HG03039 (cell line): ENCODE results near the gene PITRM1.

Source experiments
- ATAC-seq: cut with Tn5 transposase; IDR thresholded peaks from one replicate; pipeline ENCODE4 v1.9.1; 2021; ENCODE audit warnings: mild to moderate bottlenecking, moderate library complexity; ENCODE audit not compliant: unreplicated experiment

PITRM1 gene

DNA sequence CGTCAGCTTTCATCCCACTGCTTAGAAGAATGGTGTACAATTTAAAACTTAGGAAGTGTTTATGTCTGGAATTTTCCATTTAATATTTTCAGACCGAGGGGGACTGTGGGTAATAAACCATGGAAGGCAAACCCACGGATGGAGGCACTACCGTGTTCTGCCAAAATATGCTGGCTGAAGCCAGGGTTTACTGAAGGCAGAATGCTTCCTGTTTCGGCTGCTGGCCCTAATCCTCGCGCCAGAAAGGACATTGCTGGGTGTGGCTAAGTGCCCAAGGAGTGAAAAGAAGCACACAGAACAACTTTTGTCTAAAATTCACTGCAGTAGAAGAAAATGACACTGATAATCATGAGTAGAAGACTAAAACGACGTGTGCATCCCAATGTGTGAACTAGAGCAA is 32.3 kb downstream of the PITRM1 start:
- no peak for ATAC-seq

DNA sequence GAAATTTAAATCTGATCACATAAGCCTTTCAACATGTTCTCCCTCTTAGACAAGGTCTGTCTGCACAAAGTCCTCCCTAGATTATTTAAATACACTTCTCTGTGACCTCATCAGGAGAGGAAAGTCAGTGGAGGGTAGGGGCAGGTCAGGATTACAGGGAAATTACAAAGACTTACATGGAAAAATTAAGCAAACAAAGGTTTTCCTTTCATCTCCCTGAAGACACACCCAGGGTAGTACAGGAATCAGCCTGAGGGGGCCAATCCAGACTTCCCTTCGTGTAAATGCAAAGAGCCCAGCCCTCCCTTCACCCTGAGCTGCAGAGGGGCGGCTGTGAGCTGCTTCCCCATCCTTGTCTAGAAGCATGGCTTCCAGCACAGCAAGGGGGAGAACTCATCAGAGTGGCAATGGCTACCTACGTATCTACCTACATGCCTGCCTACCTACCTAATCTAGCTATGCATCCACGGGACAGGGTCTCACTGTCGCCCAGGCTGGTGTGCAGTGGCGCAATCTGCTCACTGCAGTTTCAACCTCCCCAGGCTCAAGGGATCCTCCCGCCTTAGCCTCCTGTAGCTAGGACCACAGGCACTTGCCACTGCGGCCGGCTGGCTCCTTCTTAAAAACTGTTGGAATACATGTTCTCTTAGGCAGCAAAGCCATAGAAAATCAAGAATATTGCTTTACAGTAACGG is 33.2 kb downstream of the PITRM1 start:
- ATAC-seq, result no peak

DNA sequence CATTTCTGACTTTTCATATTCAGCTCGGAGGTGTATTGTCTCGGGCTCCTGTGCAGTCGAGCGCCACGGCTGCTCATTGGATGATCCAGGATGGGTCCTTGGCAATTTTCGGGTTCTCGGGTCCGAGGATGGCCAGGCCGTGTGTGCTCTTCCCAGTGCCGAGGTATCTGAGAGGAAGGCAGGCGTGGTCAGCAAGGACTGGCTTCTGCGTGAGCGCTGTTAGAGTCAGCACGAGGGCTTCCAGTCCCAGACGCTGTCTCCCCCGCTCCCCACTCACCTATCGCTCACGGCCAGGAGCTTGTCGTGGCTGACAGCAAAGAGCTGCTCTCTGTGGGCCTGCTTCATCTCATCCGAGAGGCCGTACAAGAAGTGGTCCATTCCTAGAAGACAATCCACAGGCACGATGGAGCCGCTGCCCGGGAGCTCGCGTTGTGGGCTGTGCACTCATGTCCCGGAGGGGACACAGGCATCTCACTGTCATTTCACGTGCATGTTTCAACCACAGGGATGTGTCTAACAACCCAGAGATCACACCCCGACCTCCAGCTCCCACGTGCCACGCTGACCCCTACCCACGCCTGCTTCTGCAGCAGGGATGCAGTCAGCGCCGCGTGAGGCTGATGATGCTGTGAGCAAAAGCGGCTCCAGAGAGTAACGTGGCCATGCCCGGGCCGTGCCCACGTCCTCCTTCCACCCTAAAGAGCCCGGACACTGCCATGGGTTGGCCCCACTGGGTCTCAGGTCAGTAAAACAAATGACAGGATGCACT is 34.4 kb downstream of the PITRM1 start:
- no peak for ATAC-seq

DNA sequence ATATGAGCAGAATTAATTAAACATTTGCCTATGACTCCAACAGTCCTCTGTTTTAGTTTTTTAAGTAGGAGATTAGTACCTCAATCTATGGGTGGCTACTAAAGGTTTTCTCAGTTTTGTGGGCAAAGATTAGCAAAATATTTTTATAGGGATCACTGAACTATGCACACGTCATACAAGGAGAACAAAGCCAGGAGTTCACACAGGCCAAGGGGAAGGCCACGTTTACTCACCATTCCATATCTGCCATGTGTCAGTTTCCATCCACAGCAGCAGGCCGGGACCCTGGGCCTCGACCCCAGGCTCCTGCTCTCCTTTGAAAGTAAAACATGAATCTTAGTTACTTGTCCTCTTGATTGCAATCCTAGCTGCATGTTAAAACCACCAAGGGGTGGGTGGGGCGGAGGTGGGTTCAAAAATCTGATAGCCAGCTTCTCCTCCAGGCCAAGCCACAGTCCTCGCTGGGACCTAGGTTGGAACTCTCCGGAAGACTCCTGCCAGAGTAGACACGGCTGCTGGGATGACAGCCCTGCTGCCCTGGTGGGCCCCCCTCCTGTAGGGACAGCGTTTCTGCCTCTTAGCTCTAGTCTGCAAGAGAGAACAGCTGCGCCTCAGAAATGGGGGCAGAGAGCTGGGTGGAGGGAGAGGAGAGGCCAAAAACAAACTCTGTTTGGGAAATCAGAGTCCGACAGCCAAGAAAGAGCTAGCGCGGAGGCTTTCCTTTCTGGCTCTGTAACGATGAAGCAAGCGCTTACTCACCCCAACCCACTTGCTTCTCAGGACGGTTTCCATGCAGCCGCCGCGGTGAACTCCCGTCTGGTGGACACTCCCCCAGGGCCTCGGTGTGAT is 35.6 kb downstream of the PITRM1 start:
- no peak for ATAC-seq

DNA sequence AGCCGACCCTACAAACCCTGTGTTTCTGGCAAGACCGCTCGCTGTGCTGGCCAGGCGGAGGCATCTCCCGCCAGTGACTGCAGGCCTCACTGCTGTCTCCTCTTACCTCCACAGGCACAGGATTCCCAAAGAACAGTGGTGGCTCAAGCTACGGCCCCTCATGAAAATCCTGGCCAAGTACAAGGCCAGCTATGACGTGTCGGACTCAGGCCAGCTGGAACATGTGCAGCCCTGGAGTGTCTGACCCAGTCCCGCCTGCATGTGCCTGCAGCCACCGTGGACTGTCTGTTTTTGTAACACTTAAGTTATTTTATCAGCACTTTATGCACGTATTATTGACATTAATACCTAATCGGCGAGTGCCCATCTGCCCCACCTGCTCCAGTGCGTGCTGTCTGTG is 36.2 kb downstream of the PITRM1 start:
- no peak for ATAC-seq

DNA sequence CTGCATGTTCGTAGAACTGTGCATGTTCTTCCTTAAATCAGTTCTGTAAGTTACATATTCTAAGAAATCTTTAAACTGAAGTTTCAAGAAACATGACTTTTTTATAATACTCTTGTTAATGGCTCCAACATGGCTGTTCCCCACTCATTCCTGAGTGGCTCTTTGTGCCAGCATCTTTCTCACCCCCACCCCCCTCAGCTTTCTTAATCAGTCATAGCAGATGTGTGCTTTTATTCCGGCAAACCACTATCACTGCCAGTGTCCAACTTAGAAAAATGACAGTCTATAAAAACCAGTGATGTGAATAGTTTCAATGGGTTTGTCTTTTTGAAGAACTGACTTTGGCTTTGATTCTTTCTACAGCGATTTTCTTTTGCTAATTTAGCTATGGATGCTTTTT is 37.6 kb downstream of the PITRM1 start:
- no peak for ATAC-seq

DNA sequence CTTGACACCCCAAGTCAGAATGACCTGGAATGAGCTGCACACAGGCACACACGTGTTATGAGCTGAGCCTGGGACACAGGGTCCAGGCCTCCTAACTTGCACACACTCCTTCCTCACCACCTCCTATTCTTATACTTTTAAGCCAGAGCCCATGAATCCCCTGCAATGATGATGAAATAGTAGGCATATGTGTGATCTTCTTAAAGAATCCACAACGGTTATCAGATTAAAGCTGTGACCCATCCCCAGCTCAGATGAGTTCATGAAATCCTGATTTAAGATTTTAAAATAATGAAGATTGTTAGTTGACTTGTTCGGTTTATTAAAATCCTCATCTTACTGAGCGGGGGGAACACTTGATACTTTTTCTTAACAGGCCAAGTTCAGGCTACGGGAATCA is 38.6 kb downstream of the PITRM1 start:
- ATAC-seq, result no peak

DNA sequence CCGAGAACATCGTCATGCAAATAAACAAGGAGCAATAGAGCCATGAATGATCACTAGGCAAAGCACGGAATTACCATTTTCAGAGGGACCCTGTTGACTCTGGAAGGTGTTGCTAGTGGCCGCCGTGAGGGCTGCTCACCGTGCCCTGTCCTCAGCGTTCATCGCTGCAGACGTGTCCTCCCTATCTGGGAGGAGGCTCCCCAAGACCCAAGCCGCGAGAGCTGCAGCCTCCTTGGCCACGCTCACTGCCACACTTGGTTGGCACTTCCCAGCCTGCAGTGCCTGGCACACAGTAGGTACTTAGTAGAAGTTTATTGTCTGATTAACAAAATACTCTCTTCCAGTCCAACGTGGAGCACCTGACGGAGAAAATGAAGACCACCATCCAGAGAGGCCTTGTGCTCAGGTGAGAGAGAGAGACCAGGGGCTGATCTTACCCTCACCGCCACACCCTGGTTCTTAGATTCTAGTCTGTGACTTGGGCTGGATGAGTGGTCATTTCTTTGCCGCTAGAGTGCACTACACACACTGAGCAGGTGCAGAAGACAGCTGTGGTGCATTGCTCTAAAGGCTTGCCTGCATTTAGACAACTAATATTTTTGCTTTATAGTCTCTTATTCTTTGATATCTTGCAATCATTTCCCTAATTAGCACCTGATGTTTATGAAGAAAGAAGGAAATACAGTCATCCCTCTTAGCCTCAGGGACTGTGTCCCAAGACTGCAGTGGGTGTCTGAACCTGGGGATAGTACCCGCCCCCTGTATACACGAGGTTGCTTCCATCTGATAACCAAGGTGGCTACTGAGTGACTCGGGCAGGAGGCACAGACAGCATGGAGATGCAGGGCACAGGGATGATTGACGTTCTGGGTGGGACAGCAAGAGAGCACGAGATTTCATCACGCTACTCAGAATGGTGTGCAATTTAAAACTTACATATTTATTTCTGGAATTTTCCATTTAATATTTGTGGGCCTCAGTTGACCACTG is 40.3 kb downstream of the PITRM1 start:
- no peak for ATAC-seq

DNA sequence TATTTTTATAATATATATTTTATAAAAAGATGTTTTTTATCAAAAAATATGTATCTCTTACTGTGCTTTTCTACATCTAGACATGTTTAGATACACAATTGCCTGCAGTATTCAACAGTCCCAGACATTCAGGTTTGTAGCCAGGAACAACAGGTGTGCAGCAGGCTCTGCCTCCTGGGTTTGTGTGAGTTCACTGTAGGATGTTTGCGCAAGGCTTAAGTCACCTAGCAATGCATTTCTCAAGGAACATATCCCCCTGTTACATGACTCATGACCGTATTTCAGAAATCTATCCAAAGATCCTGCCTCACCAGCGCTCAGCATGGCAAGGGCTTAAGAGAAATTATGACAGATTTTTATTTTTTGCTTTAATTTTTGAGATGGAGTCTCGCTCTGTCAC is 41.5 kb downstream of the PITRM1 start:
- no peak for ATAC-seq

DNA sequence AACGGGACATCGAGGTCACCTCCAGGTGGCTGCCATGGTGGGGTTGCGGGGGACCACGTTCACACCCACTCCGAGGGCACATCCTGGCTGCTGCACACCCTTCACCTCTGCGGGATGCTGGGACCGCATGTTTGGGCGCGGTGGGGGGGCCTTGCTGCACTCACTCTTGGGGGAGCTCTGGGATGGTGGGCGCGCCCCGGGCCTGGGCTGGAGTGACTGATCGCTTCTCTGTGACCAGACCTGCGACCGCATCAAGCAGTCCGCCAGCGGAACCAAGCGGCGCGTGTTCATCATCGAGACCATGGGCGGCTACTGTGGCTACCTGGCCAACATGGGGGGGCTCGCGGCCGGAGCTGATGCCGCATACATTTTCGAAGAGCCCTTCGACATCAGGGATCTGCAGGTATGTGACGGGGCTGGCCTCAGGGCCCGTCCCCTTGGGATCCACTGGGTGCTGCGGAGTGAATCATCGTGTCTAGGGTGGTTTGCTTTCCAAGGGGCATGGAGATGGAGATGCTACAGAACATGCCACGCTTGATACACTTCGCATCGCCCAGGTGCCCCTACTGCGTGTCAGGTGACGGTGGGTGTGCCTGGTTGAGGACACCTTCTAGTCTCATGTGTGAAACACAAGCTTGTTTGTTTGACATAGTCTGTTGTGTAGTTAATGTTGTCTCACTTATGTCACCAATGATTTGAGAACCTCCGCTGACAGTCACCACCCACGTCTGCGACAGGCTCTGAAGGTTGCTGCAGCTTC is 42.8 kb downstream of the PITRM1 start:
- no peak for ATAC-seq

DNA sequence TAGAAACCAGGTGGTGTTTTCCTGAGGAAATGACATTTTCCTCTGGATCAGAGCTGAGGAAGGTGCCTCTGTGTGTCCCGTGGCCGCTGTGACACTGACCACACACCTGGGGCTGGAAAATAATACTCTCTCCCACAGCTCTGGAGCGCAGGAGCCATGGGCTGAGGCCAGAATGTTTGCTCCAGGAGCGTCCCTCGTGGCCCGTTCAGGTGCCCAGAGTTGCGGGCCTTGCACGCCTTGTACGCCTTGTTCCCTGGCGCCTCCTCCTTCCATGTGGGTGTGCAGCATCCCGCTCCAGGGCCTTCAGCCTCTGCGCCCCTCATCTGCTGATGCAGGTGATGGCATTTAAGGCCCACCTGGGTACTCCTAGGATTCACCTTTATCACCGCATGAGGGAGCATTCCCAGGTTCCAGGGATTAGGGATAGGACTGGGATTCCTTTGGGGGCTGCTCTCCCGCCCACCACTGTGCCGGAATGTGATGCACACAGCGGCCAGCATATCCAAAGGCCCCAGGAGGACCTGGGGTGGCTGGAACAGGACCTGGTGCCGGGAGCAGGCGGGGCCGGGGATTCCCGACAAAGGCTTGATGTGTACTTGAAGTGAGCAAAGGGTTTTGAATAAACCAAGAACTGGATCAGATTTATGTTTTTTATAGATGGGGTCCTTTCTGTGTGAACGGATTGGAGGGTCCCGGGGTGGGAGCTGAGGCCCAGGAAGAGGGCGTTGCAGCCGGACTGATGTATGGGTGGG is 44.0 kb downstream of the PITRM1 start:
- no peak for ATAC-seq

DNA sequence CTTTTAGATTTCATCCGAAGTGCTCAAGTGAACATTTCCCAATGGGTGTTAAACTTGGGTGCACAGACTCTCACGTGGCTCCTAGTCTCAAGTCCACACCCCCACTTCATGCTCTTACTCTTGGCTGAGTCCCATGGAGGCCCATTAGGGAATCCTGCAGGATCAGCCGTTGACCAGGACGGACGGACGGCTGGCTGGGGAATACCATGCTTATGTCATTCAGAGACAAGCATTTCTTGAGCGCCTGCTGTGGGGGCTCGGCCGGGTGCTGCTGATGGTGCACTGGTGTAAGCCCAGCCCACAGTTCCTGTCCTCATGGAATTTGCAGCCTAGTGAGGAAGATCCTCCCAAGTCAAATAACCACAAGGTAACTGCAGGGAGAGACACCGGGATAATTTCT is 44.7 kb downstream of the PITRM1 start:
- ATAC-seq, result no peak

DNA sequence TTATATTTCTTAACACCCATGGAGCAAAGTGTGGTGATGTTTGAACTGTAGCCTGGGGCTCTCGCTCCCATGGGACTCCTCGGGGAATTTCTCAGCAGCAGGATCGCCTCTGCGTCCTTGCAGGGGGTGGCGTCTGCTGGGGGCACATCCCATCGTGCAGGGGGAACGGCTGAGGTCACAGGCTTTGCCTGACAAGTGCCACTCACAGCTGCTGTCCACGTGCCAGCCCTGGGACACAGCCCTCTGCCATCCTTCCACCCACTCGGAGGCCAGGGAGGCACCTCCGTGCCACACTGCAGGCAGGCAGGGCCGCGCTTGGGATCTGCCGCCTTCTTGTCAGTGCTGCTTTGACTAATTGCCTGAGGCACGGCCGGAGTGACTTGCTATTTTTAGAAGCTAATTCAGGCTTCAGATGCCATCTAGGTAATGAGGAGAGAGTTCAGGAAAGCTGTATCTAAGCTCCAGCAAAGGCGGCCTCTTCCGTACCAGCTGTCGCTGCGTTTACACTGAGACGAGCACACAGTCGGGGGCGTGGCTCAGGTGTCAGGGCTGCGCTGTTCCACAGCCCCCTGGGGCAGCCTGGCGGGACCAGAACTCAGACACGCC is 45.7 kb downstream of the PITRM1 start:
- no peak for ATAC-seq

DNA sequence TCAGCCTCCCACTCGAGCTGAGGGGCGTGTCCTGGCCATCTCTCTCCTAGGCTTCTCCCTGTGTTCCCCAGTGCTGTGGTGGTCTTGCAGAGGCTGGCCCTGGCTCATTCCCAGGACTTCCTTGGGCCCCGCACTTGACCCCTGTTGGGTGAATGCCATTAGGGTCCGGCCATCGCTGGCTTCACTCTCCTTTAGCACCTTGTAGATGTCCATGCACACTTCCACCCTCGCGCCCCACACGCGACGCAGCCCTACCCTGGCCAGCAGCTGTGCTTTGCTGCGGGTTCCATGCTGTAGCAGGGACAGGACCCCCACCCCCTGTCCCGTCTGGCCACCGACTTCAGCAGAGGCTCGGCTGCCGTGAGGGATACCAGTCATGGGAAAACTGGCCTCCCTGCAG is 46.3 kb downstream of the PITRM1 start:
- ATAC-seq, result no peak

DNA sequence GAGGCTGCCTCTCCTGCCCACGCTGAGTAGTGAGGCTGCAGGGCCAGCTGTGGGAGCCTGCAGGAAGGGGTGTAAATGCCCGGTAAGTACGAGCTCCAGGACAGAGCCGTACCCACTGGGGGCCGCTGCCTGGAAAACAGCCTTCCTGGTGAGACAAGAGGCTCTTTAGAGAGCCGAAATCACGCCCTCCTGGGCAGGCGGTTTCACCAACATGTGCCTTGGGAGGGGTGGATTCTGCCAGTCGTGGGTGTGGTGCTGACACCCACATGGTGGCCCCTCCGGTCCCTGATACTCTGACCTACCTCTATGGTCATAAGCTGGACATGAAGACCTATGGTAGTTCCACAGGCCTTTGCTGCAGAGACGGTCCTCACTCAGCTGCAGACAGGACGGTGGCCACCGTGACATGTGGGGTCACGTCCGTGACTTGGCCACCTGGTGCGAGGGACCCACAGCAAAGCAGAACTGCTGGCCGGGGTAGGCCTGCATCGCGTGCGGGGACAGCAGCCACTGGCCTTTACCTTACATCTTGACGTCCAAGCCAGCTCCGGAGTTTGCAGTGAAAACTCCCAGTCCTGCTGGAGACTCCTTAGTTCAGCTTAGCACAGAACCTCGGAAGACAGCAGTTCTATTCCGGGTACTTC is 46.9 kb downstream of the PITRM1 start:
- no peak for ATAC-seq

DNA sequence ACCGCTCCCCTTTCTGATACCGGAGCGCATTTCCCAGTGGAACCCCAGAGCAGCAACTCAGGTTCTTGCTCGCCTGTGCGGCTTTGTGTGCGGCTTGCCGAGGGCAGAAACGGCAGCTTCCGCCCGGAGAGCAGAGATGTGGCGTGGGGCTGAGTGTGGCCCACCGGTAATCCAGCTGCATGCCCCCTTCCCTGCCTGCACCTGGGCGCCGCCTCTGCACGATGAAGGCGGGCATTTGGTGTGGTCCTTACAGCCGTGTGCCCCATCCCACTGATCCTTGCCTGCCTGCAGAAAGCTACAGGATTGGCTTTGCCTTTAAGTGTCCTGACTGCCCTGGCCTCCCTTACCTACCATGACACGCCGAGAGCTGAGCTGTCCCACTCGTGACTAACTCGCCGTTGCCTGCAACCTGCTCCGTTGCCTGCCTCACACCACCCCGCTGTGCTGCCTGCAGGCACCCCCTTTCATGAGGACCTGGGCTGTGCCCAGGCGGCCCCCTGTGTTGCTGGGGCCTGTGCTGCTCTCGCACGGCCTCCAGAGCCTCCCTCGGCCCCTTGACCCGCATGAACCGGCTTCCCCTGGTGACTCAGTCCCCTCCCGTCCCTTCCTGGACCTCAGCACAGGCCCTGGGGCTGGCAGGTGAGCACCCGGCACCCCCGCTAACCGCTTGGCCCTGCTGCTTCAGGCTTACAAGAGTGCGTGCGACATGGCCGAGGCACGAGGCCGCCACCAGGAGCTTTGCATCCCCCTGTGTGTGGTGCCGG is 48.0 kb downstream of the PITRM1 start:
- ATAC-seq, result no peak
